Astrocyte (in vitro differentiated cells and primary cell): ENCODE results near the gene RHO.

Experiments used
- CTCF ChIP-seq: IDR thresholded peaks from 2 replicates; pipeline ENCODE4 v1.5.1; 2011; ENCODE audit warnings: low read depth, mild to moderate bottlenecking, inconsistent platforms, low read length, moderate library complexity; ENCODE audit not compliant: insufficient read depth
- EZH2 ChIP-seq: IDR thresholded peaks from 2 replicates; pipeline ENCODE4 v1.6.1; 2012; ENCODE audit warnings: mild to moderate bottlenecking, low read length, inconsistent platforms; ENCODE audit not compliant: insufficient read depth

- TF ChIP-seq CTCF (no peak), EZH2 (no peak)
Observed at GRCh38 chr3:129481766-129482332, 46.6 kb upstream of the RHO start.
